Erythroblast (primary cell): ENCODE measurements around the gene ATG9B.
A peak's percentile ranks its signal among the peaks of the same experiment; 100 is the strongest.

Experiments
- GATA1 ChIP-seq: IDR thresholded peaks from 2 replicates; pipeline ENCODE4 v1.6.1; 2011; ENCODE audit warnings: low read depth, mild to moderate bottlenecking, control low read depth, low read length, moderate library complexity
- POLR2A ChIP-seq: IDR thresholded peaks from 2 replicates; pipeline ENCODE4 v1.6.1; 2011; ENCODE audit warnings: mild to moderate bottlenecking, low read length

- TF ChIP-seq POLR2A: peak; percentile 47
- no peak for TF ChIP-seq GATA1
Measured at GRCh38 chr7:150974468-150975391, 49.6 kb downstream of the ATG9B start.
